K562 (cell line): Measurements from ENCODE around the gene SSBP2.

Source experiments
- CTCF ChIP-seq, 3 experiments: IDR thresholded peaks in 2 of 3; conservative IDR thresholded peaks in 1 of 3; 2 replicates each; pipeline ENCODE4 v1.5.1; 2011 to 2012; ENCODE audit warnings: low read length in 3 of 3, mild to moderate bottlenecking in 3 of 3, control low read depth in 2 of 3, improper control_type of control experiment in 1 of 3, inconsistent platforms in 1 of 3, low read depth in 1 of 3, mixed read lengths in 1 of 3, moderate library complexity in 1 of 3; ENCODE audit not compliant: insufficient read depth in 2 of 3
- GABPA ChIP-seq: fragments of 200-800 bp; sonication (Bioruptor generic); conservative IDR thresholded peaks from 2 replicates; pipeline ENCODE4 v1.6.1; 2016; ENCODE audit warnings: low read depth, missing genetic modification characterization, missing compliant biosample characterization
- NFE2L1 ChIP-seq: fragments of 450-650 bp; IDR thresholded peaks from 2 replicates; pipeline ENCODE4 v1.6.1; 2016; ENCODE audit warnings: missing genetic modification characterization, low read depth, mild to moderate bottlenecking, missing compliant biosample characterization, moderate library complexity, borderline replicate concordance
- RAD21 ChIP-seq, 2 experiments: fragments of 250-450 bp in 1 of 2; fragments of 450-650 bp in 1 of 2; sonication (Bioruptor Pico) in 1 of 2; formaldehyde crosslinking in 1 of 2; IDR thresholded peaks in 1 of 2; conservative IDR thresholded peaks in 1 of 2; 2 replicates each; pipeline versions ENCODE4 v1.4.0 to v1.8.0; 2020 to 2022; ENCODE audit warnings: mild to moderate bottlenecking in 2 of 2, moderate library complexity in 1 of 2
- RUNX1 ChIP-seq: sonication (generic); IDR thresholded peaks from 2 replicates; pipeline ENCODE4 v1.6.1; 2016; ENCODE audit warnings: antibody characterized with exemption, low read depth
- VEZF1 ChIP-seq: fragments of 200-800 bp; sonication (Bioruptor generic); IDR thresholded peaks from 2 replicates; pipeline ENCODE4 v1.6.1; 2017; ENCODE audit warnings: missing genetic modification characterization, missing compliant biosample characterization
- ZNF174 ChIP-seq: fragments of 250-450 bp; sonication (Bioruptor Pico); IDR thresholded peaks from 2 replicates; pipeline ENCODE4 v1.4.0; 2020; ENCODE audit warnings: mild to moderate bottlenecking
- ZNF3 ChIP-seq: fragments of 250-450 bp; sonication (Bioruptor Pico); IDR thresholded peaks from 2 replicates; pipeline ENCODE4 v1.5.0; 2021; ENCODE audit warnings: mild to moderate bottlenecking, moderate library complexity
- TF ChIP-seq, protein P1 (sequence below), 2 experiments: fragments of 450-650 bp; formaldehyde crosslinking in 1 of 2; IDR thresholded peaks; 2 replicates each; pipeline versions ENCODE4 v1.4.0 to v1.6.1; 2014 to 2020; ENCODE audit warnings: mild to moderate bottlenecking in 2 of 2, borderline replicate concordance in 1 of 2, low read depth in 1 of 2
- TF ChIP-seq, protein P2 (sequence below): sonication (generic); formaldehyde crosslinking; IDR thresholded peaks from 2 replicates; pipeline ENCODE4 v1.8.1; 2023; ENCODE audit warnings: mild to moderate bottlenecking, missing genetic modification reagents, moderate library complexity

DNA sequence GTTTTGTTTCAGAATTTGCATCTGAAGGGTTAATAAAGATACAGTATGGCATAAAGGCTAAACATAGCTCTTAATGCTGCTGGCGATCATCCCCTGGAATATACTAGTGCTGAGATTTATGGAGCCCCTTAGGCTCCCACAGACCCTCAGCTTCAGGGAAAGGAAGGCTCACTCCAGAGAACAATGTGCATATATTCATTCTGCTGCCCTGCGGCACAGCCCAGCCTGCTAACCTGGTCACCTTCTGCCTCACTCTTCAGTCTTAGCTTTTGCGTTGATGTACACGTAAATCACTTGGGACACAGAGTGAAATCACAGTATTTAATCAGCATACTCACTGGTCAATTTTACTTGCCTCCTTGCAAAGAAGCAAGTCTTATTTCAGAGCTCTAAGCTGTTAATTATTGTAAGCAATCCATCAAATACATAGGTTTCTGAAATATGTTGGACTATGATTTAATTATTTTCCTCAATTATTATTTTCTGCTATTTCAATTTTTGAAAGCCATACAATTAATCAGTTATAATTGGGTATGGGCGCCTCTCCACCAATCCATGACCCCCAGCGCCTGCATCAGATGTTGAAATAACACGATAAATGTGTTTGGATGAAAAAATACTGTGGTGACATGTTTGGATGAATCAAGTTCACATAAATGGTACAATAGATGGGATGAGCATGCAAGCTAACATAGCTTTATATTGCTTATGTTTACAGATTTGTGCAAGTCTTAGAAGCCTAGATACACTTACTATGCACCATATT is 345.6 kb downstream of the SSBP2 start:
- TF ChIP-seq VEZF1 (no peak), GABPA (tag) (no peak), RAD21 (CRISPR knock-in tag; conservative IDR thresholded peaks at IDR 0.05 in 1 of 2, IDR thresholded peaks at IDR 0.05 in 1 of 2) (no peak), ZNF3 (CRISPR knock-in tag) (no peak), NFE2L1 (no peak), RUNX1 (no peak), ZNF174 (CRISPR knock-in tag) (no peak), CTCF (IDR thresholded peaks at IDR 0.05 in 2 of 3, conservative IDR thresholded peaks at IDR 0.05 in 1 of 3; ENCODE audit: insufficient read depth in 2 of 3, low read depth in 1 of 3, low read length in 3 of 3) (no peak)
- TF ChIP-seq, protein P1, sequence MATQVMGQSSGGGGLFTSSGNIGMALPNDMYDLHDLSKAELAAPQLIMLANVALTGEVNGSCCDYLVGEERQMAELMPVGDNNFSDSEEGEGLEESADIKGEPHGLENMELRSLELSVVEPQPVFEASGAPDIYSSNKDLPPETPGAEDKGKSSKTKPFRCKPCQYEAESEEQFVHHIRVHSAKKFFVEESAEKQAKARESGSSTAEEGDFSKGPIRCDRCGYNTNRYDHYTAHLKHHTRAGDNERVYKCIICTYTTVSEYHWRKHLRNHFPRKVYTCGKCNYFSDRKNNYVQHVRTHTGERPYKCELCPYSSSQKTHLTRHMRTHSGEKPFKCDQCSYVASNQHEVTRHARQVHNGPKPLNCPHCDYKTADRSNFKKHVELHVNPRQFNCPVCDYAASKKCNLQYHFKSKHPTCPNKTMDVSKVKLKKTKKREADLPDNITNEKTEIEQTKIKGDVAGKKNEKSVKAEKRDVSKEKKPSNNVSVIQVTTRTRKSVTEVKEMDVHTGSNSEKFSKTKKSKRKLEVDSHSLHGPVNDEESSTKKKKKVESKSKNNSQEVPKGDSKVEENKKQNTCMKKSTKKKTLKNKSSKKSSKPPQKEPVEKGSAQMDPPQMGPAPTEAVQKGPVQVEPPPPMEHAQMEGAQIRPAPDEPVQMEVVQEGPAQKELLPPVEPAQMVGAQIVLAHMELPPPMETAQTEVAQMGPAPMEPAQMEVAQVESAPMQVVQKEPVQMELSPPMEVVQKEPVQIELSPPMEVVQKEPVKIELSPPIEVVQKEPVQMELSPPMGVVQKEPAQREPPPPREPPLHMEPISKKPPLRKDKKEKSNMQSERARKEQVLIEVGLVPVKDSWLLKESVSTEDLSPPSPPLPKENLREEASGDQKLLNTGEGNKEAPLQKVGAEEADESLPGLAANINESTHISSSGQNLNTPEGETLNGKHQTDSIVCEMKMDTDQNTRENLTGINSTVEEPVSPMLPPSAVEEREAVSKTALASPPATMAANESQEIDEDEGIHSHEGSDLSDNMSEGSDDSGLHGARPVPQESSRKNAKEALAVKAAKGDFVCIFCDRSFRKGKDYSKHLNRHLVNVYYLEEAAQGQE (IDR thresholded peaks at IDR 0.05; ENCODE audit: borderline replicate concordance), result no peak
- TF ChIP-seq, protein P1 (CRISPR knock-in tag; IDR thresholded peaks at IDR 0.05; ENCODE audit: low read depth), result no peak
- TF ChIP-seq, protein P2, sequence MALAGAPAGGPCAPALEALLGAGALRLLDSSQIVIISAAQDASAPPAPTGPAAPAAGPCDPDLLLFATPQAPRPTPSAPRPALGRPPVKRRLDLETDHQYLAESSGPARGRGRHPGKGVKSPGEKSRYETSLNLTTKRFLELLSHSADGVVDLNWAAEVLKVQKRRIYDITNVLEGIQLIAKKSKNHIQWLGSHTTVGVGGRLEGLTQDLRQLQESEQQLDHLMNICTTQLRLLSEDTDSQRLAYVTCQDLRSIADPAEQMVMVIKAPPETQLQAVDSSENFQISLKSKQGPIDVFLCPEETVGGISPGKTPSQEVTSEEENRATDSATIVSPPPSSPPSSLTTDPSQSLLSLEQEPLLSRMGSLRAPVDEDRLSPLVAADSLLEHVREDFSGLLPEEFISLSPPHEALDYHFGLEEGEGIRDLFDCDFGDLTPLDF (CRISPR knock-in tag), result no peak
